GM19025 (cell line): ENCODE measurements around the gene BORCS6.
A peak's percentile ranks its signal among the peaks of the same experiment; 100 is the strongest.

Experiments
- ATAC-seq: cut with Tn5 transposase; IDR thresholded peaks from one replicate; pipeline ENCODE4 v1.9.1; 2021; ENCODE audit warnings: mild to moderate bottlenecking, low read depth, moderate library complexity; ENCODE audit not compliant: unreplicated experiment

The BORCS6 gene

DNA sequence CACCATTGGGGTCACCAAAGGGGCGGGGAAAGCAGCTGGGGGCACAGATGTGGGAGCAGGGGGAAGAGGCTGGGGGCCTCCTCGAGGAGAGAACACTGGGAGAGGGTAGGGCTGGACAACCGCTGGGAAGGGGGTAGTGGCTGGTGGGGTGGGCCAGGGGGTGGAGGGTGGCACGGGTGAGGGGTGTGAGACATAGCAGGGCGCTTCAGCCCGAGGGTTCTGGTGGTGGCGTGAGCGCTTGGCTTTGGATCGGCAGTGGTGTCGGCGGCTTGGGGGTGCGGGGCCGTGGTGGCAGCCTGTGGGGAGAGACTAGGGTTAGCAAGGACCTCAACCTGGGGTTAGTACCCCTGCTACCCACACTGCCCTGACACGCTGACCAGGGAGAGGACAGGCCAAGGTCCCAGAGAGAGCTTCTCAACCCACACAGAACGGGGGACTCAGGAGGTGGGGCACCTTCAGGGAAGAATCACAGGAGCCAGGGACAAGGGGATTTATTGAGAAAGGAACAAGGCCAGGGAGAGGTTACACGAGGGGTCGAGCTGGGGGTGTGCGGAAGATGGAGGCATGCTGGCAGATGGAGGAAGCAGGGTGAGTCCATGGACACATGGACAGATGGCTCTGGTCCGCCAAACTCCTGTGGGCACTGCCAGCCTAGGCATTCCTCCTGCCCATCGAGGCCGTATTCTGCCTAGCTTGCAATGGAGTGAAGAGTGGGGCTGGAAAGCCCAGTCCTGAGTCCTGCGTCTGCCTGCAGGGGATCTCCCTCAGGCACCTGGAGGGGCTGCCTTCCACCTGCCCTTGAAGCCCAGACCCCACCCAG is 46.2 kb downstream of the BORCS6 start:
- ATAC-seq, result no peak

DNA sequence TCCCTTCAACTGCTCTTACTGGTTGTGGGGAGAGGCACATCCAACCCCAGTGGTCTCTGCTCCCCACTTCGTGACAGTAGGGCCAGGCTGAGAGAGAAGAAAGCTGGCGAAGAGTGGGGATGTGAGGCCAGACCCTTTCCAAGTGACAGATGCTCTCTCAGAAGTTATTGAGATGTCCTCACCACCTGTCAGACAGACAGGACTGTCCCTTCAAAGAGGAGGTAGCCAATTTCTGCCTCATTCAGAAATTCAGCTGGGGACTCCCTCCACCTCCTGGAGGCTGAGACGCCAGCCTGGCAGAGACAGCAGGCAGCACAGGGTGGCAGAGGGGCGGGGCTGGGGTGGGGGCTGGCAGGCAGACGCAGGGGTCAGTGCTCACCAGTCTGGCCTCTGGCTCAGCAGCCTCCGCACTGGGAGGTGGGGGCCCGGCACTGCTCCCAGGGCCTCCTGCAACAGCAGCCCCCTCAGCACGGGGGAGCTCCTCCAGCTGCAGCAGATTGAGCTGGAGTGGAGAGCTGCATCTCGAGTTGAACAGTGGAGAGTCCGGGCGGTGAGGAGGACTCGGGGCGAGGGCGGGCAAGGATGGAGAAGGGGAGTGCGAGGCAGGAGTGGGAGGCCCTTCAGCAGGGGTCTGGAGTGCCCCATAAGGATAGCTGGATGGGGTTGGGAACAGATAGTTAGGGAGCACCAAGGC is 46.9 kb downstream of the BORCS6 start:
- ATAC-seq, result no peak

DNA sequence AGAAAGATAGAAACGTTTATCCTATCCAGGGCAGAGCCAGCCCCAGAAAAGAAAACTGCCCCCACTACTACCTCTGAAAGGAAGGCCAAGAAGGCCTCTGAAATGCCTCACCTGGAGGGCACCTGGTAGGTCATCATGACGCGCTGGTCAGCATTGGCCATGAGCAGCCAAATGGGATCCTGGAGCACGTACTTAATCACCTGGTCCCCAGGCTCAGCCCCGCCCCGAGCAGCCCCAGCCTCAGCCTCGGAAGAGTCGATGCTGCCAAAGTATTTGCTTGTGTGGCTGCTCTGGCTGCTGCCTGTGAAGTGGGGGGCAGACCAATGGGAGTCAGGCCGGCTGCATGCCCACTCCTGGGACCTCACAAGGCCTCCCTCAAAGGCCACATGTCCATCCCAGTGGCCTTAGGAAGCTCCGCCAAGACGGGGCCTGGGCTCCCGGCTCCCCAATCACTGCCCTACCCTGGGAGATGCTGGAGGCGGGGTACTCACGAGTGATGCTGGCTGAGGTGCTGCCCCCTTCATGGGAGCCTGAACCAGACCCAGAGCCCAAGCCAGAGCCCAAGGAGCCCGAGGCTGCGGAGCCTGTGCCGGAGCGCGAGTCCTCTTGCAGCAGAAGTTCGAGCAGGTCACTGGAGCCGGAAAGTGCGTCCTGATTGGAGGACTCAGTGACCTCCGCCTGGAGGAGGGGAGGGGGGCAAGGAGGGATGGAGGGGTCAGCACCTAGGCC is 47.7 kb downstream of the BORCS6 start:
- ATAC-seq, result no peak

DNA sequence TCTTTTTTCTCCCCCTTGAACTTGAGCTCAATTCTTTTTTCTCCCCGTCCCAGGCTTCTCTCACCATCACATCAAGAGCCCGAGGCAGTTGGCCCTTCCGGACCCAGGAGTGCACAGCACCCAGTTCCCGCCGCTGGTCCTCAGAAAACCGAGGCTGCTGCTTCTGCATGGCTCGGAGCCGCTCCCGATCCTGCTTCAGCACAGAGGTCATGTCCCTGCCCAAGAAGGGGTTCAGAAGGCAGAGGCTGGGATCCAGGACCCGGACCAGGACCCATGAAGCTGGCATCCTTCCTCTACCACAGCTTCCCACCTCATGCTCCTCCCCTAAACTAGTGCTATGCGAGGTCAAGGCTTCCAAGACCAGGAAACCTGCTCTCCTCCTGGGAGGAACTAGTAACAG is 48.2 kb downstream of the BORCS6 start:
- no peak for ATAC-seq

DNA sequence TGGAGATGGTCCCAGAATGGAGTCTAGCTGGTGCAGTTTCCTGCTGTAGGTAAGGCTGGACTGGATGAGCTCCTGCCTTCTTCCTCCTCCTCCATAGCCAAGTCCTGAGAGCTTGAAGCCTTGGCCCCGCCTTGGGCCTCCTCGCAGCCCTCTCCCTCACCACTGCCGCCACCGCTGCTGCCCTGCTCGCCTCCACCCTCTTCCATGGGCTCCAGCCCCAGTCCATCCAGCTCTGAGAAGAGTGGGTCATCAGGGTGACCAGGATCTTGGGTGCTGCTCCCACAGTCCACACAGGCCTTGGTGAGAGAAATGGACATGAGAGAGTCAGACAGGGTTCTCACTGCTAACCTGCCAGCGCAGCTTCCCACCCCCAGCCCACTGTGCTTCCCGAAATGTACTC is 48.9 kb downstream of the BORCS6 start:
- ATAC-seq, result no peak

DNA sequence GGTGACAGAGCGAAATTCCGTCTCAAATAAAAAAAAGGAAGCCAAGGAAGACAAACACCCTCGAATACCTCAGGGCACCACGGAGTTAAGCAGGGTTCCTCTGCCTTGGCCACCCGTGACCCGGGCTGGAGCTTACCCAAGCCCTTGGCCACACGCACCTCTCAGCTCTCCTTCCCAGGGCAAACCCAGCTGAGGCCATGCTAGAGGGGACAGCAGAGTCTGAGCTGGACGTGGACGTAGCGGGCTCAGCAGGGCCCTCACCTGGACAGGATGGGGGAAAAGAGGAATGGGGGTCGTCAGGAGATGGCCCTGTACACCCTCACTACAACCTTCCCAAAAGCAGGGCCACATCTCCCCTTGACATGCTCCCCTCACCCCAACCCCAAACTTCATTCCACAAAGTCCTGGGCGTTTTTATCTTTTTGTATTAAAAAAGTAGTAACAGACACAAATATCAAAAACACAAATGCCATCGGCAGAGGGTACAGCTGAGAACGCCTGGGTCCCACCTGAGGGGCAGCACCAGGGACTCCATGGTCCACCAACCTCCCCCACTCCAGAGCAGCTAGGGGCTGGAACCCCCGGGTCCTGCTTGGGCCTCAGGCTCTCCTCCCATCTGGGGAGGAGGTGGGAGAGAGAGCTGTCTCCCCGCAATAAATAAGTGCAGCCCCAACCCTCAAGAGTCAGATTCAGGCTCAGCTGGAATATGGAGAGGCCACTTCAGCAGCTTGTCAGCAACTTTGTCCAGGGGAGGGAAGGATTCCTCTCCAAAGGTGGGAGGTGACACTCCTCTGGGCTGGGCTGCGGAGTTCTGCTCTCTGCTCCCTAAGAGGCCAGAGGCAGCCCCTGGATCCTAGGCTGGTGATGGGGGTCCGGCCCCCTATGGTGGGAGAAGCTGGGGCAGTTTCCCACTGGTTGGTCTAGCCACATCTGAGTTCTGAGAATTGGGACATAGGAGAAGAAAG is 49.6 kb downstream of the BORCS6 start:
- ATAC-seq, result no peak

DNA sequence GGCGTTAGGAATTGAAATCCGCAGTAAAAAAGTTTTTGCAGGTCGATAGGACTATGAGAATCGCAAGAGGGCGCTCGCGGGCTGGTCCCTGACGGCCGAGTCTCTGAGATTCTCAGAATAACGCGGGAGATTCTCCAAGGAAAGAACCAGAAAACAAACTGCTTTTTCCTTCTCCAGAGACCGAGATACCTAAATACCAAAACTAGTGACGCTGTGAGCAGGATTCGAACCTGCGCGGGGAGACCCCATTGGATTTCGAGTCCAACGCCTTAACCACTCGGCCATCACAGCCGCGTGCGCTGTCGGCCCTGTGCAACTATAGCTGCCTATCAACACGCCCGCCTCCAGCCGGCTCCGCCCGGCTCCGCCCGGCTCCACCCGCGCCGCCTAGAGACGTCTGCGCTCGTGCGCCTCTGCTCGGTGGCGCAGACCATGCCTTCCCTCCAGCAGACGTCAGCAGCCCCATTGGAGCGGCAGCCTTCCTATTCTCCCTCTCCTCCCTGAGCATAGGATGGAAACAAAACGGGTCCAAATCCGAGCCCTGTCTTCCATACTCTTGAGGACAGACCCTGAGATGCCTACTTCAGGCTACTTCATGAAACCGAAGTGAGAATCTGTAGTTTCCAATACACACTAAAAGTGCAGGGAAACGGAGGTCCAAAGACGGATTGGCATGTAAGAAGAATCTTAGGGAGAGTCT is 51.2 kb downstream of the BORCS6 start:
- ATAC-seq, result peak; percentile 77

DNA sequence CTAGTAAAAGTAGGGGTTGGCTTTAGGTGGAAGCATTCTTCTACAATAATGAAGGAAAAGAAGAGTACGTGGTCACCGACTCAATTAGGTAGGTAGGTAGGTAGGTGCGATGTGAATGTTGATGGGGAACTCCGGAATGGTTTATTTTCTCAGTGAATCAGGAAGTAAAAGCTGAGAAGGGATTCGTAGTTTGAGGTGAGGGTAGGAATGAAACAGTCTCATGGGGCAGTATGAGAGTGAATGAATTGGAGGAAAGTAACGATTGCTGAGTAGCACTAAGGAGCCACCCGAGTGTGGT is 51.7 kb downstream of the BORCS6 start:
- no peak for ATAC-seq
